ENCODE results near the gene SERPINE3. TPM values are rescaled to one million over a fixed set of nuclear protein-coding genes. Genes with fewer than 3 reads are reported as not detected.

SERPINE3 gene
- total RNA-seq, 4 donors from 2014 or later, result 0.20 to 0.87 TPM; not detected in 2

- 60 to 62% methylated on average over 6 of the region's 6 CpGs for WGBS, 2 donors
- Histone ChIP-seq H3K27me3 (no peaks in the 10 kb centered on the region), H3K4me3 (no peak overlapping the region), H3K27ac (peak overlapping the region in 2 of 4 donors; percentile 12 to 45), H3K36me3 (peaks cover 0 to 9% (median 0%) of the 10 kb centered on the region in 3 donors), H3K9me3 (no peaks in the 10 kb centered on the region), H3K4me1 (peaks cover 0 to 29% (median 8%) of the 10 kb centered on the region in 4 donors)
- no peak for TF ChIP-seq POLR2A (IDR thresholded peaks at IDR 0.05)
- TF ChIP-seq EP300 (IDR thresholded peaks at IDR 0.05), result peak in 1 of 2 donors; percentile 53
- DNase-seq (ENCODE audit: low spot score in 2 of 2), result peak; percentile 24 to 38
Observed at GRCh38 chr13:51397262-51397941, 57.9 kb downstream of the SERPINE3 start.

- H3K27ac ChIP-seq, result no peak overlapping the region
- H3K36me3 ChIP-seq, result peaks cover 0 to under 1% (median 0%) of the 10 kb centered on the region in 3 donors
- H3K4me3 ChIP-seq, result no peak overlapping the region
- peaks cover 0 to 8% (median 2%) of the 10 kb centered on the region in 4 donors for H3K4me1 ChIP-seq
- no peaks in the 10 kb centered on the region for H3K9me3 ChIP-seq
- DNase-seq (ENCODE audit: low spot score in 2 of 2), result no peak
- 54 to 61% methylated on average over 2 of the region's 2 CpGs for WGBS, 2 donors
- no peaks in the 10 kb centered on the region for H3K27me3 ChIP-seq
- no peak for TF ChIP-seq POLR2A (IDR thresholded peaks at IDR 0.05)
Observed at GRCh38 chr13:51405176-51405575, 65.7 kb downstream of the SERPINE3 start.

GRCh38 chr13:51412431-51412830, 72.9 kb downstream of the SERPINE3 start:
- Histone ChIP-seq H3K4me1 (peaks cover 0 to under 1% (median 0%) of the 10 kb centered on the region in 4 donors), H3K4me3 (no peak overlapping the region), H3K27ac (no peak overlapping the region), H3K36me3 (peaks cover 0 to 13% (median 0%) of the 10 kb centered on the region in 3 donors), H3K9me3 (peaks cover 0 to 5% (median 0%) of the 10 kb centered on the region in 4 donors), H3K27me3 (no peaks in the 10 kb centered on the region)
- TF ChIP-seq POLR2A (IDR thresholded peaks at IDR 0.05) (no peak), EP300 (IDR thresholded peaks at IDR 0.05) (no peak)
- TF ChIP-seq, protein P1, sequence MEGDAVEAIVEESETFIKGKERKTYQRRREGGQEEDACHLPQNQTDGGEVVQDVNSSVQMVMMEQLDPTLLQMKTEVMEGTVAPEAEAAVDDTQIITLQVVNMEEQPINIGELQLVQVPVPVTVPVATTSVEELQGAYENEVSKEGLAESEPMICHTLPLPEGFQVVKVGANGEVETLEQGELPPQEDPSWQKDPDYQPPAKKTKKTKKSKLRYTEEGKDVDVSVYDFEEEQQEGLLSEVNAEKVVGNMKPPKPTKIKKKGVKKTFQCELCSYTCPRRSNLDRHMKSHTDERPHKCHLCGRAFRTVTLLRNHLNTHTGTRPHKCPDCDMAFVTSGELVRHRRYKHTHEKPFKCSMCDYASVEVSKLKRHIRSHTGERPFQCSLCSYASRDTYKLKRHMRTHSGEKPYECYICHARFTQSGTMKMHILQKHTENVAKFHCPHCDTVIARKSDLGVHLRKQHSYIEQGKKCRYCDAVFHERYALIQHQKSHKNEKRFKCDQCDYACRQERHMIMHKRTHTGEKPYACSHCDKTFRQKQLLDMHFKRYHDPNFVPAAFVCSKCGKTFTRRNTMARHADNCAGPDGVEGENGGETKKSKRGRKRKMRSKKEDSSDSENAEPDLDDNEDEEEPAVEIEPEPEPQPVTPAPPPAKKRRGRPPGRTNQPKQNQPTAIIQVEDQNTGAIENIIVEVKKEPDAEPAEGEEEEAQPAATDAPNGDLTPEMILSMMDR (IDR thresholded peaks at IDR 0.05), result no peak
- DNase-seq (ENCODE audit: low spot score in 2 of 2), result no peak
- WGBS, 2 donors, result 87 to 95% methylated on average over 3 of the region's 3 CpGs

Small RNA genes lying within 50 kb of the gene (small RNA-seq; reads per million reads assigned to genes)
- not detected for gene MIR5693

Other genes starting within 250 kb of the SERPINE3 start
- not detected for gene C13orf42, start 228.4 kb upstream of the SERPINE3 start, total RNA-seq
- gene FAM124A, start 117.3 kb upstream of the SERPINE3 start, total RNA-seq, result 10 to 100 TPM; 12.8 to 30.9 (median 21.8) TPM
- 10 to 100 TPM; 30.8 to 60.1 (median 45.5) TPM for gene INTS6, start 113.3 kb downstream of the SERPINE3 start, total RNA-seq
- 10 to 100 TPM; 12.9 to 23.2 (median 17.1) TPM for gene WDFY2, start 244.8 kb downstream of the SERPINE3 start, total RNA-seq